H1 (cell line): ENCODE measurements around the gene LPCAT1. TPM values are rescaled to one million over a fixed set of nuclear protein-coding genes. Genes with fewer than 3 reads are reported as not detected.

Experiments used
- JUN ChIP-seq: IDR thresholded peaks from 2 replicates; pipeline ENCODE4 v1.6.1; 2011; ENCODE audit warnings: low read depth, mild to moderate bottlenecking, improper control_type of control experiment, low read length
- JUND ChIP-seq: IDR thresholded peaks from 2 replicates; pipeline ENCODE4 v1.6.1; 2011; ENCODE audit warnings: mild to moderate bottlenecking, improper control_type of control experiment, low read length
- TEAD4 ChIP-seq: IDR thresholded peaks from 2 replicates; pipeline ENCODE4 v1.6.1; 2012; ENCODE audit warnings: low read depth, low read length, inconsistent platforms, mixed read lengths
- polyA plus RNA-seq, 7 experiments: library from polyadenylated mRNA; depleted of rRNA in 3 of 7; stranded (reverse) in 5 of 7; unstranded in 2 of 7; fragments of >200 nt in 5 of 7; fragments of 200-250 nt in 2 of 7; gene quantifications; 1 replicate in 5 of 7; 2 replicates in 1 of 7; 4 replicates in 1 of 7; pipeline versions ENCODE4 v1.2.1 to v1.2.3, GENCODE V29; 2011 to 2013; ENCODE audit warnings: missing spikeins in 2 of 7, mixed read lengths in 2 of 7
- total RNA-seq: library from RNA; stranded (reverse); fragmentation: NEBNext Ultra II Directional; extraction: Animal tissue kit (Norgen Biotek cat#: 25700); gene quantifications from 2 replicates; pipeline ENCODE4 v1.2.1, GENCODE V29; 2021

LPCAT1 gene
- total and polyA plus RNA-seq, 2 of the 8 experiments (the other 6 are each of a cell fraction or from before 2014, with no cell fraction given): 107 to 260 TPM

DNA sequence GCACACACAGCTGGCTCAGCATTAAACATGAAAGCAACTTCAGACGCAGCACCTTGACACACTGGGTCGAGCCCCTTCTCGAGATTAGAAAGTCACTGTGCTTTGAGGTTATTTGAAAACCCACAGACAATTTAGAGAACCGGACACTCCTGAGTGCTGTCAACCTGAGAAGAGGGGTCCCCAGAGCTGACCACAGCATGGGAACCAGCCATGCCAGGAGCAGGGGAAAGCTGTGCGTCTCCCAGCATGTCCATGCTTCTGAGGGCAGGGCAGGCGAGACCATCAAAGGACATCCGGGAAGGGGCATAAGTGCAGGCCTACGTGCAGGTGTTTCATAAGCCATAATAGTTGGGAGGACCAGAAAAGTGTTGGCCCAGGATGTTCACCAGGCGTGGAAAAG lies 99.0 kb downstream of the LPCAT1 start (continued):
- no peak for TF ChIP-seq TEAD4
- TF ChIP-seq JUND: no peak
- TF ChIP-seq JUN: no peak
